GM18870 (cell line): ENCODE measurements around the gene TMEM187.

ENCODE experiments used
- ATAC-seq: cut with Tn5 transposase; IDR thresholded peaks from one replicate; pipeline ENCODE4 v1.9.1; 2021; ENCODE audit warnings: moderate library complexity; ENCODE audit not compliant: unreplicated experiment

Gene TMEM187

GRCh38 chrX:154019061-154019621 is 46.6 kb downstream of the TMEM187 start:
- no peak for ATAC-seq

- no peak for ATAC-seq
These were observed 47.3 kb downstream of the TMEM187 start, which contains the start of gene IRAK1 for GRCh38 chrX:154019633-154020528. IRAK1 (minus strand) TSS chrX:154019902; CDS start chrX:154019812, 90 bp downstream.

GRCh38 chrX:154020536-154021115 is 48.1 kb downstream of the TMEM187 start:
- no peak for ATAC-seq

- ATAC-seq = no peak
These were observed 48.6 kb downstream of the TMEM187 start for GRCh38 chrX:154021131-154021611.

GRCh38 chrX:154022108-154022507 is 49.6 kb downstream of the TMEM187 start:
- no peak for ATAC-seq

- ATAC-seq = no peak
These were observed 50.9 kb downstream of the TMEM187 start for GRCh38 chrX:154023276-154024000.

- ATAC-seq = no peak
These were observed 51.7 kb downstream of the TMEM187 start for GRCh38 chrX:154024271-154024670.

- ATAC-seq = no peak
These were observed 52.7 kb downstream of the TMEM187 start for GRCh38 chrX:154025230-154025629.

- no peak for ATAC-seq
These were observed 53.8 kb downstream of the TMEM187 start for GRCh38 chrX:154026136-154027021.

GRCh38 chrX:154027022-154027402 is 54.5 kb downstream of the TMEM187 start:
- no peak for ATAC-seq

GRCh38 chrX:154027986-154028385 is 55.4 kb downstream of the TMEM187 start:
- no peak for ATAC-seq

GRCh38 chrX:154028502-154029184 is 56.1 kb downstream of the TMEM187 start:
- ATAC-seq = no peak

GRCh38 chrX:154029439-154029838 is 56.9 kb downstream of the TMEM187 start:
- ATAC-seq = no peak

- ATAC-seq = no peak
These were observed 57.7 kb downstream of the TMEM187 start for GRCh38 chrX:154030266-154030665.

GRCh38 chrX:154030715-154031305 is 58.3 kb downstream of the TMEM187 start:
- no peak for ATAC-seq

GRCh38 chrX:154032160-154032559 is 59.6 kb downstream of the TMEM187 start:
- ATAC-seq = no peak

- ATAC-seq = no peak
These were observed 60.1 kb downstream of the TMEM187 start for GRCh38 chrX:154032653-154033052.
